Spleen (tissue), 7 donors: ENCODE results near the gene MAP2K3.

ENCODE experiments used
- POLR2A ChIP-seq, 3 donors: fragments of 450-650 bp; IDR thresholded peaks; one replicate each; pipeline ENCODE4 v1.5.1; 2017; ENCODE audit warnings: antibody characterized with exemption in 3 of 3, mild to moderate bottlenecking in 1 of 3
- POLR2AphosphoS5 ChIP-seq, 3 donors: sonication (generic); formaldehyde crosslinking; IDR thresholded peaks; one replicate each; pipeline ENCODE4 v1.5.1; 2017; ENCODE audit warnings: antibody characterized with exemption in 3 of 3
- TF ChIP-seq, protein P1 (sequence below), 11 experiments: fragments of 200-600 bp in 7 of 11; fragments of 450-650 bp in 4 of 11; sonication (generic) in 4 of 11; IDR thresholded peaks in 8 of 11; conservative IDR thresholded peaks in 3 of 11; 1 replicate in 7 of 11; 2 replicates in 4 of 11; pipeline versions ENCODE4 v1.4.0 to v1.8.0; 2016 to 2021; ENCODE audit warnings: antibody characterized with exemption in 11 of 11, inconsistent platforms in 4 of 11, mild to moderate bottlenecking in 1 of 11
- donor health status: DM: no; HTN: no; CAD: no; lungs with moderate emphysema.
- donor health status: DM: no; HTN: no; CAD: no.
- donor health status: DM: no; HTN: no; CAD: no.

DNA sequence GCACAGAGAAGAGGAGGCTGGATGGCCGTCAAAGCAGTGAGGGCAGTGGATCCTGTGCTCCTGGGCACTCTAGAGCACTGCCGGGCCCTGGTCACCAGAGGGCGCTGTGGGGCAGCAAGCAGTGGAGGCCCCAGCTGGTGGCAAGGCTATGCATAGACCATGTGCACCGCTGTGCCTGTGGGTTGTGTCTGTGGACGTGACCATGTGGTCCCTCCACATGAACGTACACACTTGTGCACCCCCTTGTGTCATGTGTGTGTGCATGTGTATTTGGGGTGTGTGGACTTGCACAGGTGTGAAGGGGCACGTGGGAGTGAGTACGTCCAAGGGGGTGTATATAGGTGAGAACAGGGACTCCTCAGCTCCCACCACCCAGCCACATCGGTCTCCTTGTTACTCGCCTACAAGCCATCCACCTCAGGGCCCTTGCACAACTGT, 4.4 kb upstream of the MAP2K3 start:
- TF ChIP-seq, protein P1, sequence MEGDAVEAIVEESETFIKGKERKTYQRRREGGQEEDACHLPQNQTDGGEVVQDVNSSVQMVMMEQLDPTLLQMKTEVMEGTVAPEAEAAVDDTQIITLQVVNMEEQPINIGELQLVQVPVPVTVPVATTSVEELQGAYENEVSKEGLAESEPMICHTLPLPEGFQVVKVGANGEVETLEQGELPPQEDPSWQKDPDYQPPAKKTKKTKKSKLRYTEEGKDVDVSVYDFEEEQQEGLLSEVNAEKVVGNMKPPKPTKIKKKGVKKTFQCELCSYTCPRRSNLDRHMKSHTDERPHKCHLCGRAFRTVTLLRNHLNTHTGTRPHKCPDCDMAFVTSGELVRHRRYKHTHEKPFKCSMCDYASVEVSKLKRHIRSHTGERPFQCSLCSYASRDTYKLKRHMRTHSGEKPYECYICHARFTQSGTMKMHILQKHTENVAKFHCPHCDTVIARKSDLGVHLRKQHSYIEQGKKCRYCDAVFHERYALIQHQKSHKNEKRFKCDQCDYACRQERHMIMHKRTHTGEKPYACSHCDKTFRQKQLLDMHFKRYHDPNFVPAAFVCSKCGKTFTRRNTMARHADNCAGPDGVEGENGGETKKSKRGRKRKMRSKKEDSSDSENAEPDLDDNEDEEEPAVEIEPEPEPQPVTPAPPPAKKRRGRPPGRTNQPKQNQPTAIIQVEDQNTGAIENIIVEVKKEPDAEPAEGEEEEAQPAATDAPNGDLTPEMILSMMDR (IDR thresholded peaks at IDR 0.05 in 8 of 11, conservative IDR thresholded peaks at IDR 0.05 in 3 of 11): peak; percentile 96 to 100 (median 98)
- TF ChIP-seq POLR2A (IDR thresholded peaks at IDR 0.05) (no peak), POLR2AphosphoS5 (IDR thresholded peaks at IDR 0.05) (peak; percentile 74 to 84 (median 77))
